WTC11 (cell line): Measurements from ENCODE around the gene KCND2. TPM values are rescaled to one million over a fixed set of nuclear protein-coding genes. Genes with fewer than 3 reads are reported as not detected.
A peak's percentile ranks its signal among the peaks of the same experiment; 100 is the strongest.

Experiments
- ATAC-seq: fragments of 200-7000 bp; cut with Tn5 transposase; 2 replicates; pipeline ENCODE4 v1.10.0; 2021; ENCODE audit warnings: mild to moderate bottlenecking, moderate library complexity
- CTCF ChIA-PET: fragments of 300-600 bp; sonication (Branson Sonifier 250); formaldehyde crosslinking; loops from one replicate; lab custom pipeline; 2021; ENCODE audit warnings: antibody characterized with exemption; lab: Charles Lee
- POLR2A ChIA-PET: fragments of 350-600 bp; sonication (Branson Sonifier 250); formaldehyde crosslinking; loops from one replicate; lab custom pipeline; 2021; ENCODE audit warnings: antibody characterized with exemption; lab: Charles Lee
- DNase-seq: peaks from one replicate; pipeline ENCODE4 v3.0.0; 2021; ENCODE audit warnings: low spot score
- H3K27ac Mint-ChIP-seq: 2 replicates; pipeline ENCODE4 v1.8.0; 2021; ENCODE audit warnings: mixed read lengths
- H3K27me3 Mint-ChIP-seq: 2 replicates; pipeline ENCODE4 v1.8.0; 2021; ENCODE audit warnings: low read depth, mild to moderate bottlenecking, moderate library complexity, mixed read lengths
- H3K36me3 Mint-ChIP-seq: 2 replicates; pipeline ENCODE4 v1.8.0; 2021; ENCODE audit warnings: mixed read lengths
- H3K4me1 Mint-ChIP-seq: 2 replicates; pipeline ENCODE4 v1.8.0; 2022; ENCODE audit warnings: mixed read lengths
- H3K4me3 Mint-ChIP-seq: 2 replicates; pipeline ENCODE4 v1.8.0; 2021; ENCODE audit warnings: mild to moderate bottlenecking, moderate library complexity, mixed read lengths
- H3K9me3 Mint-ChIP-seq: 2 replicates; pipeline ENCODE4 v1.8.0; 2021; ENCODE audit warnings: mixed read lengths
- ARID4B ChIP-seq: sonication (generic); formaldehyde crosslinking; IDR thresholded peaks from 2 replicates; pipeline ENCODE4 v1.8.0; 2023; ENCODE audit warnings: missing genetic modification reagents, mild to moderate bottlenecking, borderline replicate concordance
- CDX4 ChIP-seq: fragments of 250-450 bp; sonication (Bioruptor Pico); IDR thresholded peaks from 2 replicates; pipeline ENCODE4 v1.9.0; 2021; ENCODE audit warnings: moderate library complexity, mild to moderate bottlenecking, inconsistent platforms, borderline replicate concordance
- CREM ChIP-seq: sonication (generic); formaldehyde crosslinking; IDR thresholded peaks from 2 replicates; pipeline ENCODE4 v1.8.1; 2022; ENCODE audit warnings: mild to moderate bottlenecking, missing genetic modification reagents, moderate library complexity
- E2F4 ChIP-seq: sonication (generic); formaldehyde crosslinking; IDR thresholded peaks from 2 replicates; pipeline ENCODE4 v1.8.1; 2022; ENCODE audit warnings: low read depth, mild to moderate bottlenecking, moderate library complexity, missing genetic modification reagents, borderline replicate concordance
- EMX1 ChIP-seq: fragments of 250-450 bp; sonication (Bioruptor Pico); IDR thresholded peaks from 2 replicates; pipeline ENCODE4 v1.8.0; 2021; ENCODE audit warnings: mild to moderate bottlenecking
- FOXK1 ChIP-seq: sonication (generic); formaldehyde crosslinking; IDR thresholded peaks from 2 replicates; pipeline ENCODE4 v1.8.0; 2022; ENCODE audit warnings: mild to moderate bottlenecking, moderate library complexity, missing genetic modification reagents
- OVOL2 ChIP-seq: fragments of 250-450 bp; sonication (Bioruptor Pico); IDR thresholded peaks from 2 replicates; pipeline ENCODE4 v1.9.0; 2021; ENCODE audit warnings: mild to moderate bottlenecking, borderline replicate concordance
- PRRX2 ChIP-seq: fragments of 250-450 bp; sonication (Bioruptor Pico); IDR thresholded peaks from 2 replicates; pipeline ENCODE4 v1.8.0; 2021; ENCODE audit warnings: mild to moderate bottlenecking
- RORB ChIP-seq: fragments of 250-450 bp; sonication (Bioruptor Pico); IDR thresholded peaks from 2 replicates; pipeline ENCODE4 v1.9.0; 2021; ENCODE audit warnings: mild to moderate bottlenecking
- SOX15 ChIP-seq: fragments of 250-450 bp; sonication (Bioruptor Pico); IDR thresholded peaks from 2 replicates; pipeline ENCODE4 v1.9.0; 2021; ENCODE audit warnings: mild to moderate bottlenecking
- TEAD1 ChIP-seq: sonication (generic); formaldehyde crosslinking; IDR thresholded peaks from 2 replicates; pipeline ENCODE4 v1.8.0; 2022; ENCODE audit warnings: mild to moderate bottlenecking, missing genetic modification reagents
- ZBTB21 ChIP-seq: sonication (generic); formaldehyde crosslinking; IDR thresholded peaks from 2 replicates; pipeline ENCODE4 v1.8.1; 2023; ENCODE audit warnings: mild to moderate bottlenecking, missing genetic modification reagents, borderline replicate concordance
- ZNF219 ChIP-seq: sonication (generic); formaldehyde crosslinking; IDR thresholded peaks from 2 replicates; pipeline ENCODE4 v1.8.0; 2023; ENCODE audit warnings: missing genetic modification reagents, mild to moderate bottlenecking, borderline replicate concordance
- ZNF317 ChIP-seq: sonication (generic); formaldehyde crosslinking; IDR thresholded peaks from 2 replicates; pipeline ENCODE4 v1.8.1; 2023; ENCODE audit warnings: low read depth, mild to moderate bottlenecking, moderate library complexity, missing genetic modification reagents, borderline replicate concordance
- ZNF396 ChIP-seq: fragments of 250-450 bp; sonication (Bioruptor Pico); IDR thresholded peaks from 2 replicates; pipeline ENCODE4 v1.8.0; 2021; ENCODE audit warnings: mild to moderate bottlenecking, moderate library complexity, borderline replicate concordance
- total RNA-seq: library from RNA; stranded (reverse); gene quantifications from 3 replicates; pipeline ENCODE4 v1.2.3, GENCODE V29; 2021
- TF ChIP-seq, protein P1 (sequence below): fragments of 200-600 bp; IDR thresholded peaks from 2 replicates; pipeline ENCODE4 v1.8.0; 2022; ENCODE audit warnings: antibody characterized with exemption
- TF ChIP-seq, protein P2 (sequence below): sonication (generic); formaldehyde crosslinking; IDR thresholded peaks from 2 replicates; pipeline ENCODE4 v1.8.1; 2022; ENCODE audit warnings: mild to moderate bottlenecking, missing genetic modification reagents, moderate library complexity, borderline replicate concordance
- TF ChIP-seq, protein P3 (sequence below): sonication (generic); formaldehyde crosslinking; IDR thresholded peaks from 2 replicates; pipeline ENCODE4 v1.8.1; 2023; ENCODE audit warnings: mild to moderate bottlenecking, missing genetic modification reagents, moderate library complexity
- TF ChIP-seq, protein P4 (sequence below): sonication (generic); formaldehyde crosslinking; IDR thresholded peaks from 2 replicates; pipeline ENCODE4 v1.8.0; 2022; ENCODE audit warnings: mild to moderate bottlenecking, missing genetic modification reagents

KCND2 gene
- total RNA-seq, 1 experiment from 2014 or later, result 4.6 TPM

- TF ChIP-seq ZNF317 (CRISPR knock-in tag), result no peak
- no peak for TF ChIP-seq ARID4B (CRISPR knock-in tag)
- TF ChIP-seq, protein P1, sequence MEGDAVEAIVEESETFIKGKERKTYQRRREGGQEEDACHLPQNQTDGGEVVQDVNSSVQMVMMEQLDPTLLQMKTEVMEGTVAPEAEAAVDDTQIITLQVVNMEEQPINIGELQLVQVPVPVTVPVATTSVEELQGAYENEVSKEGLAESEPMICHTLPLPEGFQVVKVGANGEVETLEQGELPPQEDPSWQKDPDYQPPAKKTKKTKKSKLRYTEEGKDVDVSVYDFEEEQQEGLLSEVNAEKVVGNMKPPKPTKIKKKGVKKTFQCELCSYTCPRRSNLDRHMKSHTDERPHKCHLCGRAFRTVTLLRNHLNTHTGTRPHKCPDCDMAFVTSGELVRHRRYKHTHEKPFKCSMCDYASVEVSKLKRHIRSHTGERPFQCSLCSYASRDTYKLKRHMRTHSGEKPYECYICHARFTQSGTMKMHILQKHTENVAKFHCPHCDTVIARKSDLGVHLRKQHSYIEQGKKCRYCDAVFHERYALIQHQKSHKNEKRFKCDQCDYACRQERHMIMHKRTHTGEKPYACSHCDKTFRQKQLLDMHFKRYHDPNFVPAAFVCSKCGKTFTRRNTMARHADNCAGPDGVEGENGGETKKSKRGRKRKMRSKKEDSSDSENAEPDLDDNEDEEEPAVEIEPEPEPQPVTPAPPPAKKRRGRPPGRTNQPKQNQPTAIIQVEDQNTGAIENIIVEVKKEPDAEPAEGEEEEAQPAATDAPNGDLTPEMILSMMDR, result no peak
- TF ChIP-seq, all 79 proteins: peak for 0
Measured at GRCh38 chr7:120770206-120770605, 497.2 kb downstream of the KCND2 start (continued).

- 0 out of 2 replicates have a peak, but pooled peaks have one; percentile 18 for TF ChIP-seq FOXK1 (CRISPR knock-in tag)
- TF ChIP-seq, protein P2, sequence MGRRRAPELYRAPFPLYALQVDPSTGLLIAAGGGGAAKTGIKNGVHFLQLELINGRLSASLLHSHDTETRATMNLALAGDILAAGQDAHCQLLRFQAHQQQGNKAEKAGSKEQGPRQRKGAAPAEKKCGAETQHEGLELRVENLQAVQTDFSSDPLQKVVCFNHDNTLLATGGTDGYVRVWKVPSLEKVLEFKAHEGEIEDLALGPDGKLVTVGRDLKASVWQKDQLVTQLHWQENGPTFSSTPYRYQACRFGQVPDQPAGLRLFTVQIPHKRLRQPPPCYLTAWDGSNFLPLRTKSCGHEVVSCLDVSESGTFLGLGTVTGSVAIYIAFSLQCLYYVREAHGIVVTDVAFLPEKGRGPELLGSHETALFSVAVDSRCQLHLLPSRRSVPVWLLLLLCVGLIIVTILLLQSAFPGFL (CRISPR knock-in tag), result no peak
- no peak for TF ChIP-seq CDX4 (CRISPR knock-in tag)
- no peak for TF ChIP-seq ZNF317 (CRISPR knock-in tag)
- no peak for TF ChIP-seq ZBTB21 (CRISPR knock-in tag)
- TF ChIP-seq E2F4 (CRISPR knock-in tag), result no peak
- TF ChIP-seq EMX1 (CRISPR knock-in tag), result no peak
- POLR2A ChIA-PET, result no interaction called here
- Mint-ChIP-seq H3K27ac (no peak overlapping the region), H3K9me3 (no peaks in the 10 kb centered on the region), H3K4me1 (peaks cover 24% of the 10 kb centered on the region), H3K27me3 (no peaks in the 10 kb centered on the region), H3K4me3 (no peak overlapping the region), H3K36me3 (no peaks in the 10 kb centered on the region)
- ATAC-seq (peak; percentile 99), DNase-seq (no peak)
- CTCF ChIA-PET, result interaction anchor here (1.5 to 3.8 kb wide), 2 partner anchors 10 to 18 kb away, joined by 3 to 14 read pairs; no protein-coding TSS in a partner anchor
Measured at GRCh38 chr7:120774481-120774880, 501.5 kb downstream of the KCND2 start.

DNA sequence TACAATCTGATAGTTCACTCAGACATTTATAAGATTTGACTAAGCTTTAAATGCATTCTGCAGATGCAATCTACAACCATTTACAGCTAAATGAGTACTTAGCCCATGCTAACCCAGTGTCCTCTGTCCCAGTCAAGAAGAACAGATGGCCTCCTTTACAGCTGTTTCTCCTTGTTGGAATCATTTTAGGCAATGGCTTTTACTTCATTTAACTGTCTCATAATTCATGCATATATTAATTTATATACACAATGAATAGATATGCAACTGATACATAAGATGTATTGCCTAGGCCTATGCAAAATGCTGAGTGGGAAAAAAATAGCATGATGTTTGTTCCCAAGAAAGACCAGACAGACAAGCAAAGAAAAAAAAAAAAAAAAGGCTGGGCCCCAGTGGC, 502.8 kb downstream of the KCND2 start:
- H3K36me3 Mint-ChIP-seq, result no peaks in the 10 kb centered on the region
- H3K4me3 Mint-ChIP-seq, result no peak overlapping the region
- ATAC-seq (no peak), DNase-seq (no peak)
- no peak overlapping the region for H3K27ac Mint-ChIP-seq
- no peaks in the 10 kb centered on the region for H3K9me3 Mint-ChIP-seq
- no peak for TF ChIP-seq CREM
- no peak for TF ChIP-seq OVOL2 (CRISPR knock-in tag)
- no peak for TF ChIP-seq ZNF396
- no peak for TF ChIP-seq CDX4 (CRISPR knock-in tag)
- no peak for TF ChIP-seq SOX15
- TF ChIP-seq, protein P3, sequence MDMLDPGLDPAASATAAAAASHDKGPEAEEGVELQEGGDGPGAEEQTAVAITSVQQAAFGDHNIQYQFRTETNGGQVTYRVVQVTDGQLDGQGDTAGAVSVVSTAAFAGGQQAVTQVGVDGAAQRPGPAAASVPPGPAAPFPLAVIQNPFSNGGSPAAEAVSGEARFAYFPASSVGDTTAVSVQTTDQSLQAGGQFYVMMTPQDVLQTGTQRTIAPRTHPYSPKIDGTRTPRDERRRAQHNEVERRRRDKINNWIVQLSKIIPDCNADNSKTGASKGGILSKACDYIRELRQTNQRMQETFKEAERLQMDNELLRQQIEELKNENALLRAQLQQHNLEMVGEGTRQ, result no peak
- no peak for TF ChIP-seq RORB (CRISPR knock-in tag)
- TF ChIP-seq PRRX2 (CRISPR knock-in tag), result no peak
- no peak for TF ChIP-seq ZNF317 (CRISPR knock-in tag)
- TF ChIP-seq, protein P4, sequence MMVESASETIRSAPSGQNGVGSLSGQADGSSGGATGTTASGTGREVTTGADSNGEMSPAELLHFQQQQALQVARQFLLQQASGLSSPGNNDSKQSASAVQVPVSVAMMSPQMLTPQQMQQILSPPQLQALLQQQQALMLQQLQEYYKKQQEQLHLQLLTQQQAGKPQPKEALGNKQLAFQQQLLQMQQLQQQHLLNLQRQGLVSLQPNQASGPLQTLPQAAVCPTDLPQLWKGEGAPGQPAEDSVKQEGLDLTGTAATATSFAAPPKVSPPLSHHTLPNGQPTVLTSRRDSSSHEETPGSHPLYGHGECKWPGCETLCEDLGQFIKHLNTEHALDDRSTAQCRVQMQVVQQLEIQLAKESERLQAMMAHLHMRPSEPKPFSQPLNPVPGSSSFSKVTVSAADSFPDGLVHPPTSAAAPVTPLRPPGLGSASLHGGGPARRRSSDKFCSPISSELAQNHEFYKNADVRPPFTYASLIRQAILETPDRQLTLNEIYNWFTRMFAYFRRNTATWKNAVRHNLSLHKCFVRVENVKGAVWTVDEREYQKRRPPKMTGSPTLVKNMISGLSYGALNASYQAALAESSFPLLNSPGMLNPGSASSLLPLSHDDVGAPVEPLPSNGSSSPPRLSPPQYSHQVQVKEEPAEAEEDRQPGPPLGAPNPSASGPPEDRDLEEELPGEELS, result no peak
- no peak for TF ChIP-seq ZNF219 (CRISPR knock-in tag)
- TF ChIP-seq TEAD1 (CRISPR knock-in tag), result no peak
- CTCF ChIA-PET, result interaction anchor here (1.5 to 3.8 kb wide), 2 partner anchors 9 to 17 kb away, joined by 3 to 14 read pairs; no protein-coding TSS in a partner anchor
- H3K27me3 Mint-ChIP-seq, result no peaks in the 10 kb centered on the region
- POLR2A ChIA-PET, result no interaction called here
- H3K4me1 Mint-ChIP-seq, result peaks cover 24% of the 10 kb centered on the region
